Measurements from ENCODE around the gene ZC3H18.
A peak's percentile ranks its signal among the peaks of the same experiment; 100 is the strongest.

ZC3H18 gene

DNA sequence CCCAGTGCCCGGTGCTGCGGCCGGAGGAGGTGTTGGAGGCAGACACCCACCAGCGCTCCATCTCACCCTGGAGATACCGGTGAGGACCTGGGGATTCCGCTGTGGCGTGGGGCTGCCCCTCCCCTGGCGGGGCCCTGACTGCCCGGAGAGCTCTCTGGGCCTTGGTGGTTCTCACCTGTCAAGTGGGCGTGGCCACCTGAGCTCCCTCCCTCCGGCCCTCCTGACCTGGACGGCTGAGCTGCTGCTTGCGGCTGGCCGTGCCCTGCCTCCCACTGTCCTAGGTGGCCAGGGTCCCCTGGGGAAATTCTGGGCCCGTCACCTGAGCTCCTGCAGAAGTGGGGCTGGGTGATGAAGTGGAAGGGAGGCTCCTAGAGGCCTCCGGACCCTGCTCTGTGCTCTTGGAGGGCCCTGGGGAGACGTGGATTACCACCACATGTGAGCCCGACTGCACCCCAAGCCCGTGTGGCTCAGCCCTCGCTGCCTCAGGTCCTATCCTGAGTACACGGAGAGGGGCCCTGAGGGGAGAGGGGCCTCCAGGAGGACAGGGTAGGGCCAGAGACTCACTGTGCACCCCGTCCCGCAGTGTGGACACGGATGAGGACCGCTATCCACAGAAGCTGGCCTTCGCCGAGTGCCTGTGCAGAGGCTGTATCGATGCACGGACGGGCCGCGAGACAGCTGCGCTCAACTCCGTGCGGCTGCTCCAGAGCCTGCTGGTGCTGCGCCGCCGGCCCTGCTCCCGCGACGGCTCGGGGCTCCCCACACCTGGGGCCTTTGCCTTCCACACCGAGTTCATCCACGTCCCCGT lies 69.2 kb downstream of the ZC3H18 start:
- no peak for DNase-seq (ENCODE audit: low read depth)

DNA sequence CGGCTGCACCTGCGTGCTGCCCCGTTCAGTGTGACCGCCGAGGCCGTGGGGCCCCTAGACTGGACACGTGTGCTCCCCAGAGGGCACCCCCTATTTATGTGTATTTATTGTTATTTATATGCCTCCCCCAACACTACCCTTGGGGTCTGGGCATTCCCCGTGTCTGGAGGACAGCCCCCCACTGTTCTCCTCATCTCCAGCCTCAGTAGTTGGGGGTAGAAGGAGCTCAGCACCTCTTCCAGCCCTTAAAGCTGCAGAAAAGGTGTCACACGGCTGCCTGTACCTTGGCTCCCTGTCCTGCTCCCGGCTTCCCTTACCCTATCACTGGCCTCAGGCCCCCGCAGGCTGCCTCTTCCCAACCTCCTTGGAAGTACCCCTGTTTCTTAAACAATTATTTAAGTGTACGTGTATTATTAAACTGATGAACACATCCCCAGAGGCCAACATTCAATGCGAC lies 69.9 kb downstream of the ZC3H18 start:
- no peak for DNase-seq (ENCODE audit: low read depth)

DNA sequence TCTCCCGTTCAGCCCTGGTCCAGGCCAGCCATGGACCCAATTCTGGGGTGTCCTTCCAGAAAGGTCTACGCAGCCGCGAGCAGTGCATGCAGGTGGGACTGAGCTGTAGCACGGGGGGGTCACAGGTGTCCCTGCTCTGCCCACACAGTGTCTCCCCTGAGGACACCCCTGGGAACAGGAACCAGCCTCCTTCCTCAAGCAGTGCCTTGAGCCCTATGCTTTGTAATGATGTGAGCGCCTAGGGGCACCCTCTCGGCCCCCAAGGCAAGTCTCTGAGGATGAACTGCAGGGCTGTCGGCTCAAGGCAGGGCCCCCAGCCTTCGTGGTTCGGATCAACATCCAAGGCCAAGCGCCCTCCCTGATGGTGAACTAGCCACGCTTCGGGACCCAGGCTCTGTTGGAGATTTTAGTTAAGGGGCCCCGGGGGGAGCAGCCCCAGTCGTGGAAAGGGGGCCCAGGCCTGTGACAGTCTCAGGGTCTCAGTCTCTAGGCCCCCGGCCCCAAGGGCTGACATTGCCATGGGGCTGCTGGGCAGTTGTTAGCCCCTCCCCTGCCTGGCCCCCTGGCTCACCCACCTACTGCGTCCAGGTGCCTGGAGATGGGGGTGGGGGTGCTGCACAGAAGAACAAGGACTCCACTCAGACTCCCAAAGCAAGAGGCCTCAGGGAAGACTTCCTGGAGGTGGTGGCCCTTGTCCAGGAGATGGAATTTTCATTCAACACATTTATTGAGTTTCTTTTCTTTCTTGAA lies 70.5 kb downstream of the ZC3H18 start:
- no peak for DNase-seq (ENCODE audit: low read depth)

DNA sequence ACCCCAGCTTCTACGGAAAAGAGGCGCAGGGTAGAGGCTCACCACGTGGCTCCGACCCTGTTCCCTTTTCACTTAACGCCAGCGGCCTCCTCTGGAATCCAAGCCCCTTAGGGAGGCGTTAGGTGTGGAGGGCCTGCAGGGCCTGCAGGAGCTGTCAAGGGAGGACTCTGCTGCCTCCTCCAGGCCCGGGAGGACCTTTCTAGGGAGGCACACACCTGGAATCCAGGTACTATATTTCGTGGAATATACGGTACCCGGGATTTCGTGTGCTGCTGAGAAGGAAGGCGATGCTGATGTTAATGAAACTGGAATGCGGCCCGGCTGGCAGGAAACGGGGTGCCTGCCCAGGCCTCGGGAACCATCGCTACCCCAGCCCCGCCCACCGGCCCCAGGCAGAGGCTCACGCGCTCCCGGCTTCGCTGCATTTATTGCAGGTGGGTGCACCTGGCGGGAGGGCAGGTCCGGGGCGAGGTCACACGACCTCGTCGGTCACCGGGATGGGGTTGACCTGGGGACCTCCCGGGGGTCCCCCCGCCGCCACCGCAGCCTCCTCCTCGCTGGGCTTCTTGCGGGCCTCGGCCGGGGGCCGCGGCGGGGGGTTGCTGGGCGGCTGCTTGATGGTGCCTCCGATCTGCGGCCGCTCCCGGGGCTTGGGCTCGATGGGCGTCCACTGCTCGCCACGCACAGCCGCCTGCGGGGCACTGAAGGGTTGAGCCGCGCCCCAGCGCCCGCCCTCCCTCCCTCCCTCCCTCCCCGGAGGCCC lies 72.9 kb downstream of the ZC3H18 start:
- DNase-seq (ENCODE audit: low read depth): no peak

DNA sequence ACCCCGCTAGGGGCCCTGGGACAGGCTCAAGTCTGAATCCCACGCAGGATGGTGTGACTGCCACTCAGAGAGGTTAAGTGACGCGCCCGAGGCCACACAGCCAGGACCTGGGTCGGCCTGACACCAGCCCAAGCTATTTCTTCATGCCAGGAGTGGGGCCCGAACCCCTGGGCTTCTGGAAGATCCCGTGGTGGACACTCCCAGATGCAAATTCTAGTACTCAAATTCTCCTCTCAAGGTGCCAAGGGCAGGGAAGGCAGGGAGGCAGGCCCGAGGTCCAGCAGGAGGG lies 73.4 kb downstream of the ZC3H18 start:
- DNase-seq (ENCODE audit: low read depth): no peak

DNA sequence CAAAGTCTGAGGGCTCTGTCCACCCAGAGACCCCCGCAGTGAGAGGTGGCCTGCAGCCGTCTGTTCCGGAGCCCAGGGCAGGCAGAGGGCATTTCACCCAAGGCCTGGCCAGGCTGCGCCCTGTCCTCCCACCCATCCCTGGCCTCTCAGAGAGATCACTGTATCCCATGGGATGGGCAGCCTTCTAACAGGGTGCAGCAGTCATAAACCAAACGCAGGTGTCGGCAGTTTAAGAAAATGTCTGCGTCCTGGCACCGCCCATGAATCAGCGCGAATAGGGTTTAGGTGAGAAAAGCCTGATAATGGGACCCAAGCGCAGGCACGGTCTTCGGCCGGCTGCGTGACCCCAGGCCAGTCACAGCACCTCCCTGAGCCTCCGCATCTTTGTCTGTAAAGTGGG lies 75.3 kb downstream of the ZC3H18 start:
- no peak for DNase-seq (ENCODE audit: low read depth)

DNA sequence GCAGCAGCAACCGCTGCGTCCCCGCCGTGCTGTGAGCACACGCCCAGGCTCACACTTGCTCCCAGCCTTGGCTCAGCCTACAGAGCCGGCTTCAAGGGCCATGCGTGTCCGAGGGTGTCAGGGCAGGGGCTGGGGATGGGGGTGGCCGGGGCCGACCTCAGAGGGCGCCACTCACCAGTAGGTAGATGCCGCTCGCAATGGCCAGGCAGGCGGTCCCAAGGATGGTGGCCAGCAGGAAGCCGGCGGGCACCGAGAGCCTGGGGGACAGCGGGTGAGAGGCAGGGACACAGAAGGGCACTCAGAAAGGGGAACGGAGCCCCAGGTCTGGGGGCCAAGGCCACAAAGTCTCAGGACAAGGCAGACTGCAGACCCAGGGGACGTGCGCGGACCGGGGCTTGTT lies 75.7 kb downstream of the ZC3H18 start:
- DNase-seq (ENCODE audit: low read depth): no peak

DNA sequence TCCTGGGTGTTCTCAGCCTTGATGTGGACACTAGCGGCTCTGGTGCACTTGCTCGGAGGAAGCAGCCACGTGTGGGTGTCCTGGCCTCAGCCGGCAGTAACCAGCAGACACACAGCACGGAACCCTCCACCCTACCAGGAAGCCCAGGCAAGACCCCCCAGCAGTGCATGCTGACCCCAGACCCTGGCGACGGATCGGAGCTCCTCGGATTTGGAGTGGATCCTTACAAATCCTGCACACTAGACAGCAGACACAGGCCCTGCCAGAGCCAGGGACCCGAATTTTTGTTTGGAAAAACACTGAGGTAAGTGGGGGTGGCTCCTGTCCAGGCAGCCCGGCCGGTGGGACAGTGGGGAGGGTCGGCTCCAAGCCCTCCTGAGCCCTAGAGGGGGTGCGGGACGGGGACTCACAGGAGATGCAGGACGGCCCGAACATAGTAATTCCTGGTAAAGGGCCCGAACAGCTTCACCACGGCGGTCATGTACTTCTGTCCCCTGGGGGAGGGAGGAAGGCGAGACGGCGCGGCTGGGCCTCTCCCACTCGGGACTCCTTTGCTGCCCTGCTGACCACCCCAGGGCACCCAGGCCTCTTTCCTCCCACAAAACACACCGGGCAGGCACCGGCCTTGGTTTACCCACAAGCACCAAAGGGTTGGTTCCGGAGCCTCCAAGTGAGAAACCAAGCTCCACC lies 76.3 kb downstream of the ZC3H18 start:
- no peak for DNase-seq (ENCODE audit: low read depth)

DNA sequence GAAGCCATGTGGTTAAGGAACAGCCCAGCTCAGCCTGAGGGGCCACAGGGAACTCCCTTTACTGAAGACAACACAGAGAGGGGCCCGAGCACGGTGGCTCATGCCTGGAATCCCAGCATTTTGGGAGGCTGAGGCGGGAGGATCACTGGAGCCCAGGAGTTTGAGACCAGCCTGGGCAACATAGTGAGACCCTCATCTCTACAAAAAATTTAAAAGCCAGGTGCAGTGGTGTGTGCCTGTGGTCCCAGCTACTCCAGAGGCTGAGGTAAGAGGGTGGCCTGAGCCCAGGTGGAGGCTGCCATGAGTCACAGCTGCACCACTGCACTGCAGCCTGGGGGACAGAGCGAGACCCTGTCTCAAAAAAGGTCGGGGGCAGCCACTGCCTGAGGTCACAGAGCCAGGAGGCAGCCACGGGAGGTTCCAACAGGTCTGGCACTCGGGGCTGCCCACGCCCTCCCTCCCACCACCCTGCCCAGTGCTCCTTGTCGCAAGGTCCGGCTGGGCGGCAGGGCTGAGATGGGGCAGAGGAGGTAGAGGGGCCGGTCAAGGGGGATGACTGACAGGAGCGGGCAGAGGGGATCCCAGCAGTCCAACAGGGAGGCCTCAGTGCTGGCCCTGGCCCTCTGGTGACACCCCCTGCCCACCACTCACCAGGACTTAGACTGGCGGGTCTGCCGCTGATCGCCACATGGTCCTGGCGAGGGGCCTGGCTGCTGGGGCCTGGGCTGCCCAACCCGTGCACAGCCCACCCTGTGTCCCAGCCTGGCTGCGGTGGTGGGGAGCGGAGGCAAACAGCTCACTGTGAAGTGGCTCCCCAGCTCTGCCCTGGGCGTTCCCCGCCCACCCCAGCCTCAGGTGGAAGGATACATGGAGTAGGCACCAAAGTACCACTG lies 77.2 kb downstream of the ZC3H18 start:
- no peak for DNase-seq (ENCODE audit: low read depth)

DNA sequence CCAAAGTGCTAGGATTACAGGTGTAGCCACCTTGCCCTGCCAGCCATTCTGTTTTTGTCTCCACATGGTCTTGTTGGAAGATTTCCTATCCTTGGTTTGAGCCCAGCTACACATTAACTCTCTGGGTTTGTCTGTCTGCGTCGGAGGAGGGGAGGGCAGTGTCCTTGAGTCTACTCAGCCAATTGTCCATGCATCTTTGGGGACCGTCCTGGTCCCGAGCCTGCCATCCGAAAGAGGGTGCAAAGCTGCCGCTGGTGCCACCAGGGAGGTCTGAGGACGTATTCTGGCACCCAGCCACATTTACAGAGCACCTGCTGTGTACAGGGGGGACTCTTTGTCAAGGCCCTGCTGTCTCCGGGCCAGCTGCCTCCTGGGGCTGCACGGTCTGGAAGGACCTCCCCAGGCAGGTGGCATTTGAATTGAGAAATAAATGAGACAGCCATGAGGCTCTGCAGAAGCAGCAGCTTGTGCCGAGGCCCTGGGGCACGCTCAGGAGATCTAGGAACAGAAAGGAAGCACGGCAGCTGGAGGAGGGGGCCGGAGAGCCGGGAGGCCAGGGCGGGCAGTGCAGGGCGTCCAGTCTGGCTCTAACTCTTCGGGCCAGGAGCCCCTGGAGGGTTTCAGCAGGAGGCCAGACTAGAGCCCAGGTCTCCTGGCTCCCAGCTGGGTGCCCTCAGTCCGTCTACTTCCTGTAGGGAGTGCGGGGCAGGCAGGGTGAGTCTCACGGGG lies 79.2 kb downstream of the ZC3H18 start:
- no peak for DNase-seq (ENCODE audit: low read depth)

DNA sequence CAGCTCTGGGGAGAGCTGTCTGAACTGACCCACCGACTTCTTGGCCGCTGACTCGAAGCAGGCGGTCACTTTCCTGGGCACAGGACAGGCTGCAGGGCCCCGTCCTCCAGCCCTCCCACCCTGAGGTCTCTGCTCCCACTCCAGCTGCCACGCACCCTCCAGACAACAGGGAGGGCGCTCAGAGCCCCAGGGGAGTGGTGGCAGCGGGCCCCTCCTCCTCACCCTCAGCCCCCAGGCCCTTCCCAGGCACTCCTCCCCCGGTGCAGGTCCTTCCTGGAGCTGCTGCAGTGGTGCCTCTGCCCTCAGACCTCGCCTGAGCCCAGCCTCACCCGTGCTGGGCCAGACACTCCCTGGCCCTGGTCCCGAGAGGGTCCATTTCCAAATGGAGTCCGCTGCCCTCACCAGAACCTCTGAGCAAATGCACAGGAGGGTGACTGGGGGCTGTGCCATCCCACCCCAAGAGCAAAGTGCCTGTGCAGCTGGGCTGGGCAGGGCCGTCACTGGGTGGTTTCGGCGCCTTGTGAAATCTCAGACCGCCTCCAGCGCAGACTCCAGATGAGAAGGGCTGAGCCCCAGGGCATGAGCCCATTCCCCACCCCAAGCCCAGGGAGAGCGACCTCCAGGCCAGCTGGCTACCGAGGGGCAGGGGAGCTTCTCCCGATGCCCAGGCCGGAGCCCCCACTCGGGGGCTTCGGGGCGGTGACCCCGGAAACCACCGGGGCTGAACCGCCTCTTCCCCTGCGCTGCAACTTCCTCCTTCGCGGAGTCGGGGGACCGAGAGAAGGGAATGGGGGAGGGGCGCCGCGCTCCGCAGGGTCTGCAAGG lies 79.9 kb downstream of the ZC3H18 start:
- peak; percentile 28 for DNase-seq (ENCODE audit: low read depth)

DNA sequence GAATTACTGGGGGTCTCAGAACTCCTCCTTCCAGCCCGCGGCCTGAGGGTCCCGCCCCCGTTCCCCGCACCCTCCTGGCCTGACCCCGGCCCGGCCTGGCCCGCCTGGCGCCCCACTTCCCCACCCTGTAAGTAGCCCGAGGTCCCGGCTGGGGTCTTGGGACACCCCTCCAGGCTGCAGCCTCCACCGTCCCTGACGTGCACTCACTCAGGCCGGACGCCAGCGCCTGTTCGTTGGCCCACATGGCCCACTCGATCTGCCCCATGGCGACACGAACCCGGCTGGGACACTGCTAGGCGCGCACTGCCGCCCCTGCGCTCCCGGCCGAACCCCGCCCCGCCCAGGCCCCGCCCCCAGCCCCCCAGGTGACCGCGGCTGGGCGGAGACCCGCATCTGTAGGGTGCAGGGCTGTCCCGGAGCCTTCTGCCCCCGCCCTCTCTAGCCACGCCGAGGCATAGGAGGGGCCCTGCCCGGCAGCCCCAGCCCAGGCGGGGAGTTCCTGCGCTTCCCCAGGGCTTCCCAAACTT lies 80.6 kb downstream of the ZC3H18 start, which contains the start of gene CYBA:
CYBA (minus strand) TSS at position 305 of the 527 bp plus-strand sequence; CDS start at position 265, 40 bp downstream.
- DNase-seq (ENCODE audit: low read depth): peak; percentile 32

DNA sequence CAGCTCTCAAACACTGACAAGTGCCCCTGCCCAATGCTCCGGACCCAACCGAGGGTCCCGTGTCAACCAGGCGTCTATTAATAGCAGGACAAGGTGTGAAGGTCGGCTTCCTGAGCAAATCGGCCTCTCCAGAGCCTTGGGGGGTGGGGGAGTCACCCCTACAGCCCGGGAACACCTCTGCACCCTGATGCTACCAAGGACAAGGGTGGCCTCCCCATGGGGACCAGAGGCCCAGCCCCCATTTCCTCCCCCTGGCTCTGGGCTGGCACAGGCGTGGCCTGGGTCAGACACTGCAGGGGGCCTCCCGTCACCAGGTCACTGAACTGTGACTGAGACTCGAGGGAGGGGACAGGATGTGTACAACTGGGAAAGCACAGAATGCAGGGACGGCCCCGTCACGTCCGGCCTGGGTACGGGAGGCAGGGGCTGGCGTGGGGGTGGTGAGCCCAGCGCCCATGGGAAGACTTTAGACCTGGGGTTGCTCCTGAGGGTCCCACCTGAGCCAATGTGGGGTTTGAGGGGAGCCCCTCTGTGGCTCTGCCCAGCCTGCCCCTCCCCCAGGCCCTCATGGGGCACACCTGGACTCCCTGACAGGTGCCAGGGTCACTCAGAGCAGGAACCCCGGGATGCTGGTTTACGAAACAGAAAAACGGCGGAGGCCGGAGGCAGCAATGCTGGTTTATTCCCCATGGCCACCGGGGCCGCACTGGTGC lies 81.2 kb downstream of the ZC3H18 start:
- no peak for DNase-seq (ENCODE audit: low read depth)

DNA sequence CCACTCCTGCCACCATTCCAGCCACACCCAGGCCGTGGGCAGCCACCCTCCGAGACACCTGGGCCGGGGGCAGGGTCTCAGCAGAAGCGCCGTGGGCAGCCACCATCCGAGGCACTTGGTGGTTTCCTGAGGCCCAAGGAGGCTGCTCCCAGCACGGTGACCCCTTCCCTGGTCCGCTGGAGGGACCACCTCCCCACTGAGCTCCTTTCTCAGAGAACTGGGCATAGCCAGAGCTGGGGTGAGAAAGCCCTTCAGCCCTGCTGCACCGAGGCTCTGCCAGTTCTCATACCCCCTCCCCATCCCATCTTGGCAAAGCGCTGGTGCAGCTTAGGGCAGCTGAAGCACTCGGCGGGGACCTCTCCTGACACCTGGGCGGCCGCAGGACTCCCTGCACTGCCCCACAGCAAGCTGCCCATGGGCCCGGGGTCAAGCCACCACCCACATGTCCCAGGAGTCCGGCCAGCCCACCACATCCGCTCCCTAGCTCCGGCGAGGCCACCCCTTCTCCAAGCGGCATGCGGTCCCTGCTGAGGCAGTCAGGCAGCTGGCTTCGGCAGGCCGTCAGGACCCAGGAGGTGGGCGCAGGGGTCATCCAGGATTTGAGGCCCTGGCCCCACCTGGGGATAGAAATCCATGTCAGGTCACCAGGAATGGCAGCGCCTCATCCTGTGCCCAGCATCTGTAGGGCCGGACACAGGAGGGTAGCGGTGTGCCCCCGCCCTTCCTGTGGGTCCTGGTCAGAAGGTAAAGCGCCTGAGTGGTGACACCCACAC lies 82.0 kb downstream of the ZC3H18 start:
- DNase-seq (ENCODE audit: low read depth): no peak

DNA sequence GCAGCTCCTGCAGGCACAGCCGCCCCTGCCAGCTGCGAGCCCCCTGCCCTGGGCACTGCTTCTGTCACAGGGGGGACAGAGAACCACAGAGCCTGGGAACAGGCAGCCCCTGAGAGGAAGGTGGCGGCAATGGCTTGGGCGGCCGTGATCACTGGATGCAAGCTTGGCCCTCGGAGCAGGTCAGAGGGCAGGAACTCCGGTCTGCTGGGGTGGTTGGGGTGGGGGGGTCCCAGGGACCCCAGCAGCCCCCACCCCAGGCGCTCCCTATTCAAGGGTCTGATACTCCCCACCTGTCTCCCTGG lies 82.5 kb downstream of the ZC3H18 start:
- DNase-seq (ENCODE audit: low read depth): no peak

DNA sequence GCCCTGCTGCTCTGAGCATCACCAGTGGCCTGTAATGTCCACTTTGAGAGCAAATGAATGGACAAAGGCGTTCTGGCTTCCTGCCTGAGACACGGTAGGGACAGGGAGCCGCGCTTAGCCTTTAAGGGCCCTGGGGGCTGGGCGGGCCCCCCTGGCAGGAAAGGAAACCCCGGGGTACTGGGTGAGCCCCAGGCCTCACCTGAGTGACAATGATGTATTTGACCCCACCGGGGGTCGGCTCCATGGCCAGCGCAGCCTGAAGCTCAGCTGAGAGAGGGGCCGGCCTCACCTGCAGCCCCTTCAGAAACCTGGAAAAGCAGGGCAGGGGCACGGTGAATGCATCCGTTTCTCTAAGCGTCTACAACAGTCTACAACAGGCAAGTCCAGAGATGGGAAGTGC lies 82.9 kb downstream of the ZC3H18 start:
- no peak for DNase-seq (ENCODE audit: low read depth)

DNA sequence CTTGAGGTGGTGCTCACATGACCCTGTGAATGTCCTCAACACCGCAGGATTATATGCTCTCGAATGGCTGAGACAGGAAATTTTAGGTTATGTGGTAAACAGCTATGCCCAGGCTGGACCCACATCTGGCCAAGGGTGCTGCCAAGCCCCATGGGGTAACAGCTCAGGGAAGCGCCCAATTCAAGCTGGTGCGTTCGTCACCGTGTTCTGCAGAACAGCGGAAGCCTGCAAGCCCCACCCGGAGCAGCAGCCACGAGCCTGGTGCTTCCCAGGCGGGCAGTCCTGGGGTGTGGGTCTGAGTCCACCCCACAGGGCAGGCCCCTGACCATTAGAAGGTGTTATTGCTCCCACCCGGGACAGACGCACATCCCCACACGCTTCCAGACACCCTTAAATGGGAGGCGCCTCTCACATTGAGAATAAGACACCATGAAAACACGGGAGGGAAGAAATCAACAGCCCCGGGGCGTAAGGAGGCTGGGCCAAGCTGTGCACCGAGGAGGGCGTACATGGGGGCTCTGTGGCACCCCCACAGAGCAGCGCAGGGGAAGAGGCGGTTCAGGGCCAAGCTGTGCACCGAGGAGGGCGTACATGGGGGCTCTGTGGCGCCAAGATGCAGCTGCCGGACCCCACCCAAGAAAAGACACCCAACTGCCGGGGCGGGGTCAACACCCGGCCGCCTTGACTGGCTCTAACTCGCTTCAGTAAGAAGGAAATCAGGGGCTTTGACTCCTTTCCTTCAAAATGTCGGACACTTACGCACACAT lies 83.6 kb downstream of the ZC3H18 start:
- DNase-seq (ENCODE audit: low read depth): no peak

All from amniotic epithelial cell (primary cell).